Measurements from ENCODE around the gene SPATA31A1. TPM values are rescaled to one million over a fixed set of nuclear protein-coding genes. Genes with fewer than 3 reads are reported as not detected.
"Not testable (repeated sequence)": the region's sequence is repeated elsewhere in the genome, so short reads cannot be mapped to it uniquely, and the experiment has no call there.

SPATA31A1 gene
- total RNA-seq: not detected

GRCh38 chr9:39355369-39355768, at the start of gene SPATA31A1:
SPATA31A1 (plus strand) TSS chr9:39355669; CDS start chr9:39355731, 62 bp downstream.
- not testable (repeated sequence) for H3K36me3 Mint-ChIP-seq; DNase-seq (ENCODE audit: low spot score); H3K4me3 Mint-ChIP-seq; H3K27ac Mint-ChIP-seq; H3K27me3 Mint-ChIP-seq; ATAC-seq; H3K4me1 Mint-ChIP-seq (ENCODE audit: low read depth in 2 of 2); H3K9me3 Mint-ChIP-seq

DNA sequence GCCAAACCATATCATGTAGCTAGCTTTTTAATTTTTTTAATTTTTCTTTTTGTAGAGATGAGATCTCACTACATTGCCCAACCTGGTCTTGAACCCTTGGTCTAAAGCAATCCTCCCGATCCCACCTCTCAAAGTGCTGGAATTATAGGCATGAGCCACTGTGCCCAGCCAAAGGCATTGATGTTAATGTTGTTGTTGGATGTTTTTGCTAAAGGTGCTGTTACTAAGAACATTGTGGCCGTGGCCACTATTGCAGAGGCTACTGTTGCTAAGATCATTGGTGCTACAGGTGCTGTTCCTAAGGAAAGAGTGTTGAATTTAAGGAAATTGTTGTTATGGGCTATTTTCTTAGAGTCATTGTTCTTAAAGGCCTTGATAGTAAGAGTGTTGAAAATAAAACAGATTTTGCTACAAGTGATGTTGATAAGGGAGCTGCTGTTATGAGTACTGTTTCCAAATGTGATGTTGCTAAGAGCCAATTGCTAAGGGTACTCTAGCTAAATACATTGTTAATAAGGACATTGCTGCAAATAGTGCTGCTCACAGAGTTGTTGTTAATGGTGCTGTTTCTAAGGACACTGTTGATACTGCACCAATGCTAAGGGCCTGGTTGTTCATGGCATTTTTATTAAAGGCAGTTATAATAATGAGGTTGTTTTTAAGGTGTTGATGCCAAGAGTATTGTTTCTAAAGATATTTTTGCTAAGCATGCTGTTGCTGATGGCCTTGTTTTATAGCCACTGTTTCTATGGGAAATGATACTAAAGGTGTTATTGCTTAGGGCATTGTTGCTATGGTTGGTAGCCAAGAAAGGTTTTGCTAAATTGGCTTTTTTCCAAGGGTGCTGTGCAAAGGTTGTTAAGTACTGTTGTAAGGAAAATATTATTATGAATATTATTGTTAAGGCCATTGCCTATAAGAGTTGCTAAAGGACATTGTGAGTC, 52.1 kb downstream of the SPATA31A1 start:
- H3K4me3 Mint-ChIP-seq; H3K27me3 Mint-ChIP-seq; H3K27ac Mint-ChIP-seq; H3K4me1 Mint-ChIP-seq (ENCODE audit: low read depth in 2 of 2); DNase-seq (ENCODE audit: low spot score); ATAC-seq; H3K36me3 Mint-ChIP-seq; H3K9me3 Mint-ChIP-seq: not testable (repeated sequence)

GRCh38 chr9:39411254-39411940, 55.9 kb downstream of the SPATA31A1 start:
- not testable (repeated sequence) for H3K27ac Mint-ChIP-seq; H3K27me3 Mint-ChIP-seq; H3K36me3 Mint-ChIP-seq; H3K4me3 Mint-ChIP-seq; H3K9me3 Mint-ChIP-seq; H3K4me1 Mint-ChIP-seq (ENCODE audit: low read depth in 2 of 2); DNase-seq (ENCODE audit: low spot score); ATAC-seq

Other genes with a start within 250 kb of the SPATA31A1 start
- not detected for gene CNTNAP3, start 67.5 kb upstream of the SPATA31A1 start, total RNA-seq